Stimulated activated CD8-positive, alpha-beta memory T cell treated with anti-CD3 and anti-CD28 coated beads, Interleukin-4, amount 100 ng/mL, for 4 hours (primary cell): Measurements from ENCODE around the gene CRYAB.
"Not testable (repeated sequence)": the region's sequence is repeated elsewhere in the genome, so short reads cannot be mapped to it uniquely, and the experiment has no call there.

Experiments used
- DNase-seq, 2 donors: peaks; one replicate each; pipeline ENCODE4 v3.0.0-alpha.2; 2020; ENCODE audit warnings: low read depth in 2 of 2, low spot score in 1 of 2

The CRYAB gene

GRCh38 chr11:111909378-111909777 lies 2.2 kb downstream of the CRYAB start:
- no peak for DNase-seq

- DNase-seq: no peak
Measured at GRCh38 chr11:111908639-111909305, 2.8 kb downstream of the CRYAB start.

GRCh38 chr11:111906680-111907079 lies 4.9 kb downstream of the CRYAB start:
- no peak for DNase-seq

- no peak for DNase-seq
Measured at GRCh38 chr11:111905411-111905810, 6.2 kb downstream of the CRYAB start.

GRCh38 chr11:111886844-111887243 lies 24.7 kb downstream of the CRYAB start:
- DNase-seq: no peak

GRCh38 chr11:111886032-111886431 lies 25.5 kb downstream of the CRYAB start:
- DNase-seq: no peak

- DNase-seq: not testable (repeated sequence)
Measured at GRCh38 chr11:111885053-111885452, 26.5 kb downstream of the CRYAB start.

GRCh38 chr11:111882202-111882601 lies 29.4 kb downstream of the CRYAB start:
- no peak for DNase-seq

- no peak for DNase-seq
Measured at GRCh38 chr11:111879637-111879960, 32.0 kb downstream of the CRYAB start.

GRCh38 chr11:111878849-111879636 lies 32.5 kb downstream of the CRYAB start, which contains the start of the genes CFAP68 and FDXACB1:
TSS of gene CFAP68 (plus strand) at chr11:111879541. CDS start at chr11:111879561, 20 bp downstream.
TSS of gene FDXACB1 (minus strand) at chr11:111879165. CDS start at chr11:111879132, 33 bp downstream.
- DNase-seq: peak; percentile 89

- DNase-seq: no peak
Measured at GRCh38 chr11:111878385-111878848, 33.2 kb downstream of the CRYAB start.

GRCh38 chr11:111871693-111872161 lies 39.8 kb downstream of the CRYAB start:
- no peak for DNase-seq

GRCh38 chr11:111870886-111871692 lies 40.5 kb downstream of the CRYAB start, which contains the start of gene ALG9:
TSS of gene ALG9 (minus strand) at chr11:111871581. CDS start at chr11:111871482, 99 bp downstream.
- peak; percentile 77 to 86 for DNase-seq

GRCh38 chr11:111870522-111870885 lies 41.1 kb downstream of the CRYAB start:
- no peak for DNase-seq

GRCh38 chr11:111870113-111870512 lies 41.5 kb downstream of the CRYAB start:
- DNase-seq: no peak

GRCh38 chr11:111860257-111860656 lies 51.3 kb downstream of the CRYAB start:
- no peak for DNase-seq
